Mesothelial cell of epicardium (in vitro differentiated cells): ENCODE data around the gene GCK. TPM values are rescaled to one million over a fixed set of nuclear protein-coding genes. Genes with fewer than 3 reads are reported as not detected.
A peak's percentile ranks its signal among the peaks of the same experiment; 100 is the strongest.

ENCODE experiments used
- DNase-seq, 2 experiments: peaks; one replicate each; pipeline ENCODE4 v3.0.0; 2021; ENCODE audit warnings: low spot score in 2 of 2; ENCODE audit not compliant: unreplicated experiment in 2 of 2
- H3K27ac Mint-ChIP-seq: 2 replicates; pipeline ENCODE4 v1.8.0; 2021; ENCODE audit warnings: mixed read lengths
- H3K27me3 Mint-ChIP-seq: 2 replicates; pipeline ENCODE4 v1.8.0; 2021; ENCODE audit warnings: low read depth, mixed read lengths
- H3K36me3 Mint-ChIP-seq: 2 replicates; pipeline ENCODE4 v1.8.0; 2021; ENCODE audit warnings: mixed read lengths
- H3K4me1 Mint-ChIP-seq: 2 replicates; pipeline ENCODE4 v1.8.0; 2021; ENCODE audit warnings: mixed read lengths
- H3K4me3 Mint-ChIP-seq: 2 replicates; pipeline ENCODE4 v1.8.0; 2021; ENCODE audit warnings: mild to moderate bottlenecking, moderate library complexity, mixed read lengths
- H3K9me3 Mint-ChIP-seq: 2 replicates; pipeline ENCODE4 v1.8.0; 2021; ENCODE audit warnings: mixed read lengths
- total RNA-seq: library from RNA; stranded (reverse); gene quantifications from 3 replicates; pipeline ENCODE4 v1.2.1, GENCODE V29; 2021
- TF ChIP-seq, protein P1 (sequence below): fragments of 200-600 bp; sonication (generic); IDR thresholded peaks from one replicate; pipeline ENCODE4 v1.5.0; 2021; ENCODE audit warnings: antibody characterized with exemption; ENCODE audit not compliant: unreplicated experiment

Gene GCK
- total RNA-seq, 1 donor from 2014 or later = 1.5 TPM

DNA sequence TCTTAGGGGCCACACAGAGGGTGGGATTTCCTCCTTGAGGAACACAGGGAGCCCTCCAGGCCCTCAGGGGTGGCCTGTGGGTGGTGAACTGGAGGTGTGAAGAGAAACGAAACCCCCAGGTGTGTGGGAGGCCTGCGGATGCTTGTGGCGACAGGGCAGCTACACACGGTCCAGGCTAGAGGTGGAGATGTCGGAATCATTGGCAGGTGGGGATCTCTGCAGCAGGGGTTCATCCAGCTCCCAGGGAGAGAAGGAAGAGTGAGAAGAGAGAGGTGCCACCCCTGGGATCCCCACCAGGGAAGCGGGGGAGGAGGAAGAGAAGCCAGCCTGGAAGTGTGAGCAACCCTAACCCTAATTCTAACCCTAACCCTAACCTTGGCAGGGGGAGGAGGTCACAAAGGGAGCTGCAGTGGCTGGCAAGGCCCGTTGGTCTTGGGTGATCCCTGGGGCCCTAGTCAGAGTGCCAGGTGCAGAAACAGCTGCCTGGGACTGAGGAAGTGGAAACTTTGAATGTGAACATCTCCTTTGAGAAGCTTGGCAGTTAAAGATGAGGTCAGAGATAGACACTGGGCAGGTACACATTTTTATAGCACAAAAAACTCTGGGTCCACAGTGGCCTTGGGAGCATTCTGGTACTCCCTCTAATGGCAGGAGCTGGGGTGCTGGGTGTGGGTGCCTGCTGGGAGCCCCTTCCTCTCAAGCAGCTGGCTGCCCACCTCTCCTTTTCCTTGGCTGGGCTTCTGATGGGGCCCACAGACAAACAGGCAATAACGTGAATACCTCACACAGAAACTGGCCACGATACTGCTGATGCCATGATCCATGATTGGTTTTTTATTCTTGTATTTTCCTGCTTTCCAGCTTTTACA, 91.9 kb downstream of the GCK start:
- Mint-ChIP-seq H3K27me3 (peaks cover 2% of the 10 kb centered on the region), H3K4me3 (no peak overlapping the region), H3K36me3 (no peaks in the 10 kb centered on the region), H3K9me3 (no peaks in the 10 kb centered on the region), H3K27ac (no peak overlapping the region), H3K4me1 (peaks cover 9% of the 10 kb centered on the region)
- TF ChIP-seq, protein P1, sequence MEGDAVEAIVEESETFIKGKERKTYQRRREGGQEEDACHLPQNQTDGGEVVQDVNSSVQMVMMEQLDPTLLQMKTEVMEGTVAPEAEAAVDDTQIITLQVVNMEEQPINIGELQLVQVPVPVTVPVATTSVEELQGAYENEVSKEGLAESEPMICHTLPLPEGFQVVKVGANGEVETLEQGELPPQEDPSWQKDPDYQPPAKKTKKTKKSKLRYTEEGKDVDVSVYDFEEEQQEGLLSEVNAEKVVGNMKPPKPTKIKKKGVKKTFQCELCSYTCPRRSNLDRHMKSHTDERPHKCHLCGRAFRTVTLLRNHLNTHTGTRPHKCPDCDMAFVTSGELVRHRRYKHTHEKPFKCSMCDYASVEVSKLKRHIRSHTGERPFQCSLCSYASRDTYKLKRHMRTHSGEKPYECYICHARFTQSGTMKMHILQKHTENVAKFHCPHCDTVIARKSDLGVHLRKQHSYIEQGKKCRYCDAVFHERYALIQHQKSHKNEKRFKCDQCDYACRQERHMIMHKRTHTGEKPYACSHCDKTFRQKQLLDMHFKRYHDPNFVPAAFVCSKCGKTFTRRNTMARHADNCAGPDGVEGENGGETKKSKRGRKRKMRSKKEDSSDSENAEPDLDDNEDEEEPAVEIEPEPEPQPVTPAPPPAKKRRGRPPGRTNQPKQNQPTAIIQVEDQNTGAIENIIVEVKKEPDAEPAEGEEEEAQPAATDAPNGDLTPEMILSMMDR = no peak
- no peak for DNase-seq

DNA sequence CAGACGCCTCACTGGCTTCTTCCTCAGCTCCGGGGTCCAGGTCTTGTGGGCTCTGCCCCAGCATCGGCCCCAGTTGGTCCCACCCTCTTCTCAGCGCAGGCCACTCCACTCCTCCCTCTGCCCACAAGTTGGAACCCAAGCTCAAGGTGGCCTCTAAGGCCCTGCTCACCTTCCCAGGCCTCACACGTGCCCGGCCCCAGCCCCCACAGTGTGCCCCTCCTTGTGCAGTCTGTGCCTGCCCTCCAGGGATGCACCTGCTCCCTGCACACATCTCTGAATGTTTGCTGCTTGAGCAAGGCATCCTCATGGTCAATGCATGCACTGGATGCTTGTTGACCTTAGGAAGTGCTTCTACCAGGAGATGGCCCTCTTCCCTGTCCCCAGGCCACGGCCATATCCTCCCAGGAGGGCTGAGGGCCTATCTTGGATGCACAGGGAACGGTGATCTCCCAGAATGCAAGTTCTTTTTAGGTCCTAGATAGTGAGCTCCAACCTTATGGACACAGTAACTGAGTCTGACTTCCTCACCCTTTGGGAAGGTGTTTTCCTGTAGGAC, 92.8 kb downstream of the GCK start:
- no peaks in the 10 kb centered on the region for H3K9me3 Mint-ChIP-seq
- TF ChIP-seq, protein P1 = no peak
- H3K4me1 Mint-ChIP-seq = peaks cover 9% of the 10 kb centered on the region
- H3K4me3 Mint-ChIP-seq = no peak overlapping the region
- H3K27ac Mint-ChIP-seq = no peak overlapping the region
- no peaks in the 10 kb centered on the region for H3K36me3 Mint-ChIP-seq
- no peaks in the 10 kb centered on the region for H3K27me3 Mint-ChIP-seq
- no peak for DNase-seq

DNA sequence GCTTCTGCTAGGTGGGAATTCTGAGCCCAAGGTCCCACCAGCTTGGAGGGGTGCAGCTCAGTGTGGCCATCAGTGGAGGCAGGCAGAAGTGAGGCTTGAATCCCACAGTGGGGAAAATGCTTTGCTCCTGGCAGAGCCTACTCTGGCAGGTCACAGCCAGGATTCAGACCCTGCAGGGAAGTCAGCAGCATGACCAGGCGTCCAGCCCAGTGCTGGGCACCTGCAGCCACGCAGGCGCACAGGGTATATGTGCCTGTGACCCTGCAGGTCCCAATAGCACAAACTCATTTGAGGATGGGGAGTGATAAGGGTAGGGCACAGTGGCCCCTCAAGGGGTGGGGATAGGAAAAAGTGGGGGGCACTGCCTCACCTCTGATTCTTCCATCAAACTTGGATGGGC, 93.5 kb downstream of the GCK start:
- H3K9me3 Mint-ChIP-seq = no peaks in the 10 kb centered on the region
- H3K4me3 Mint-ChIP-seq = no peak overlapping the region
- peaks cover 9% of the 10 kb centered on the region for H3K4me1 Mint-ChIP-seq

GRCh38 chr7:44094883-44095592, 94.2 kb downstream of the GCK start:
- TF ChIP-seq, protein P1 = no peak
- peak overlapping the region; percentile 73 for H3K27ac Mint-ChIP-seq
- DNase-seq = no peak
- H3K9me3 Mint-ChIP-seq = no peaks in the 10 kb centered on the region
- H3K4me3 Mint-ChIP-seq = no peak overlapping the region
- H3K36me3 Mint-ChIP-seq = no peaks in the 10 kb centered on the region
- H3K4me1 Mint-ChIP-seq = peaks cover 6% of the 10 kb centered on the region
- H3K27me3 Mint-ChIP-seq = no peaks in the 10 kb centered on the region

More for the DNA sequence above, 93.5 kb downstream of the GCK start:
- no peak overlapping the region for H3K27ac Mint-ChIP-seq
- no peaks in the 10 kb centered on the region for H3K36me3 Mint-ChIP-seq
- DNase-seq = no peak
- TF ChIP-seq, protein P1 = no peak
- H3K27me3 Mint-ChIP-seq = no peaks in the 10 kb centered on the region

- H3K9me3 Mint-ChIP-seq = no peaks in the 10 kb centered on the region
- H3K4me3 Mint-ChIP-seq = no peak overlapping the region
These were observed 94.9 kb downstream of the GCK start for GRCh38 chr7:44094365-44094764.

More at GRCh38 chr7:44094365-44094764, 94.9 kb downstream of the GCK start:
- Mint-ChIP-seq H3K4me1 (peaks cover 6% of the 10 kb centered on the region), H3K36me3 (no peaks in the 10 kb centered on the region), H3K27me3 (no peaks in the 10 kb centered on the region), H3K27ac (peak overlapping the region; percentile 73)
- TF ChIP-seq, protein P1 = no peak
- DNase-seq = no peak

Other genes with a start within 250 kb of the GCK start
- gene SPDYE1, start 191.5 kb downstream of the GCK start, total RNA-seq = not detected in 3 replicates
- 62.6 to 70.9 TPM (median 64.5 TPM) in 3 replicates for gene DBNL, start 144.7 kb downstream of the GCK start, total RNA-seq
- 0.99 to 1.7 TPM (median 1.2 TPM) in 3 replicates for gene PGAM2, start 123.9 kb downstream of the GCK start, total RNA-seq
- 27.1 to 29.8 TPM (median 29.0 TPM) in 3 replicates for gene POLM, start 106.9 kb downstream of the GCK start, total RNA-seq
- gene AEBP1, start 85.1 kb downstream of the GCK start, total RNA-seq = 94.3 to 96.8 TPM (median 95.2 TPM) in 3 replicates
- 117 to 126 TPM (median 125 TPM) in 3 replicates for gene POLD2, start 65.9 kb downstream of the GCK start, total RNA-seq
- gene MYL7, start 48.1 kb downstream of the GCK start, total RNA-seq = 11.4 to 14.3 TPM (median 12.5 TPM) in 3 replicates
- gene YKT6, start 11.5 kb upstream of the GCK start, total RNA-seq = 80.6 to 85.0 TPM (median 83.7 TPM) in 3 replicates
- gene CAMK2B, start 136.2 kb upstream of the GCK start, total RNA-seq = 1.8 to 1.9 TPM (median 1.9 TPM) in 3 replicates